Stimulated activated naive CD8-positive, alpha-beta T cell treated with anti-CD3 and anti-CD28 coated beads, Interleukin-15, Interleukin-2, amounts not matched to agents 100 ng/mL and 50 ng/mL, for 24 hours (primary cell): ENCODE results near the gene QSER1.
"Not testable (repeated sequence)": the region's sequence is repeated elsewhere in the genome, so short reads cannot be mapped to it uniquely, and the experiment has no call there.

Source experiments
- H3K27ac Mint-ChIP-seq: one replicate; pipeline ENCODE4 v1.8.0; 2021; ENCODE audit warnings: mild to moderate bottlenecking, mixed read lengths
- H3K27me3 Mint-ChIP-seq: one replicate; pipeline ENCODE4 v1.8.0; 2021; ENCODE audit warnings: mixed read lengths
- H3K36me3 Mint-ChIP-seq: one replicate; pipeline ENCODE4 v1.8.0; 2021; ENCODE audit warnings: low read depth, mixed read lengths
- H3K4me1 Mint-ChIP-seq: one replicate; pipeline ENCODE4 v1.8.0; 2021; ENCODE audit warnings: low read depth, mixed read lengths
- H3K4me3 Mint-ChIP-seq: one replicate; pipeline ENCODE4 v1.8.0; 2021; ENCODE audit warnings: mild to moderate bottlenecking, mixed read lengths
- H3K9me3 Mint-ChIP-seq: one replicate; pipeline ENCODE4 v1.8.0; 2021; ENCODE audit warnings: mixed read lengths

The QSER1 gene

DNA sequence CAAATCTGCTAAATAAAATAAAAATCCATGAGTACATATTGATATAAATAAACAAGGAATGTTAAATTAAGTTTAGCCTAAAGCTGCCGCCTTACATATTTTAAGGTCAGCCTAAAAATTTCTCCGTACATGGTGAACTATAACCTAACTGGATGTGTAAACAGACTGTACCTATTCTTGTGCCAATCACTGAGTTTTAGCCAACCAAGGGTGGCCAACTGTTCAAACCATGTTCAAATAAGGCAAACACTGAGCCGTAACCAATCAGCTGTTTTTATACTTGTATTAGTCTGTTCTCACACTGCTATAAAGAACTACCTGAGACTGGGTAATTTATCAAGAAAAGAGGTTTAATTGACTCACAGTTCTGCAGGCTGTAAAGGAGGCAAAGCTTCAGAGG lies 8.6 kb upstream of the QSER1 start:
- Mint-ChIP-seq H3K27ac (no peak overlapping the region), H3K9me3 (no peaks in the 10 kb centered on the region), H3K36me3 (no peaks in the 10 kb centered on the region), H3K4me1 (no peaks in the 10 kb centered on the region), H3K27me3 (no peaks in the 10 kb centered on the region), H3K4me3 (no peak overlapping the region)

DNA sequence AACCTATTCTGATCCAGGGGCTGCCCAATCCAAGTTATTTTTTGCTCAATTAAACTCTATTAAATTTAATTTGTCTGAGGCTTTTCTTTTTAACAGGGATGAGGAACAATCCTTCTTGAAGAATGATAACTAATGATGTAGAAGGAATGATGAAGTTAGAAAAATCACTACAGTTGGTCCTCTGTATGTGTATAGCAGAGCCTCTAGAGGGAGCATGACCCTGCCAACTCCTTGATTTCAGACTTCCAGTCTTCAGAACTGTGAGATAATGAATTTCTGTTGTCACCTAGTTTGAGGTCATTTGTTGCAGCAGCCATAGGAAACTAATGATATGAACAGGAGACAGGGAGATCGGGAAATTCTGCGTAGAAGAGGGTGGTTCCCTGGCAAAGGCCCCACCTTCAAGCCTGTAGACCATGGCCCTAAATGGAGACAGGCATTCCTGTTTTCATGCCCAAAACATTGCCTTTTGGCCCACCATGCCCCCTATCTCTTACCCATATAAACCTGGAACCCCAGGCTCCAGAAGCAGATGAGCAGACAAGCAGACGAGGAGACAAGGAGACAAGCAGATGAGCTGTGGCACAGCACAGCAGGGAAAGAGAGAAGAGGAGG lies 7.7 kb upstream of the QSER1 start:
- Mint-ChIP-seq H3K4me3 (no peak overlapping the region), H3K27ac (no peak overlapping the region), H3K9me3 (no peaks in the 10 kb centered on the region), H3K27me3 (no peaks in the 10 kb centered on the region), H3K4me1 (no peaks in the 10 kb centered on the region), H3K36me3 (no peaks in the 10 kb centered on the region)

DNA sequence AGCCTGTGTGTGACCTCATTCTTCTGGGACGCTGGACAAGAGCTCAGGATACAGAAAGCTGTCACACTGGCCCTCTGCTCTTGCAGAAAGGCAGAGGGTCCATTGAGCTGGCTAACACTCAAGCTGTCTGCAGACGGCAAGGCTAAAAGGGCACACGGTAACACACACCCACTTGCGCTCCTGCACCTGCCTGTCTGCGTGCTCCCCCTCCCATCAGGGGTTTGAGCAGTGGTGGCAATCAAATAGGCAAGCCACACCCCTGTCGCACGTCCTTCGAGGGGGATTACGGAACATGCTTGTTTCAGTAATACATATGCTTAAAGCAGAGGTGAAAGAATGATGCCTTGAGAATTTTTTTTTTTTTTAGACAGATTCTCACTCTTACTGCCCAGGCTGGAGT lies 7.1 kb upstream of the QSER1 start:
- Mint-ChIP-seq H3K4me1 (no peaks in the 10 kb centered on the region), H3K4me3 (no peak overlapping the region), H3K36me3 (no peaks in the 10 kb centered on the region), H3K9me3 (no peaks in the 10 kb centered on the region), H3K27me3 (no peaks in the 10 kb centered on the region), H3K27ac (no peak overlapping the region)

DNA sequence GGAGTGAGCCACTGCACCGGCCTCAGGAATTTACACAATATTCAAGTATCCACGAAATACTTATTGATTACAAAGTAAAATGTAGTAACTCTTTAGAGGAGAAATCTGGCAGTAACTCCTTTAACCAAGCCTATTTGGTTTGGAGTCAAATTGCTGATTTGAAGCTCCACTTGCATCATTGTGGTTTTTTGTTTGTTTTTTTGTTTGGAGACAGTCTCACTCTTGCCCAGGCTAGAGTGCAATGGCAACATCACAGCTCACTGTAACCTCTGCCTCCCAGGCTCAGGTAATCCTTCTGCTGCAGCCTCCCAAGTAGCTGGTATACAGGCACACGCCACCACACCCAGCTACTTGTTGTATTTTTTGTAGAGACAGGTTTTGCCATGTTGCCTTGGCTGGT lies 6.4 kb upstream of the QSER1 start:
- no peak overlapping the region for H3K27ac Mint-ChIP-seq
- no peaks in the 10 kb centered on the region for H3K9me3 Mint-ChIP-seq

DNA sequence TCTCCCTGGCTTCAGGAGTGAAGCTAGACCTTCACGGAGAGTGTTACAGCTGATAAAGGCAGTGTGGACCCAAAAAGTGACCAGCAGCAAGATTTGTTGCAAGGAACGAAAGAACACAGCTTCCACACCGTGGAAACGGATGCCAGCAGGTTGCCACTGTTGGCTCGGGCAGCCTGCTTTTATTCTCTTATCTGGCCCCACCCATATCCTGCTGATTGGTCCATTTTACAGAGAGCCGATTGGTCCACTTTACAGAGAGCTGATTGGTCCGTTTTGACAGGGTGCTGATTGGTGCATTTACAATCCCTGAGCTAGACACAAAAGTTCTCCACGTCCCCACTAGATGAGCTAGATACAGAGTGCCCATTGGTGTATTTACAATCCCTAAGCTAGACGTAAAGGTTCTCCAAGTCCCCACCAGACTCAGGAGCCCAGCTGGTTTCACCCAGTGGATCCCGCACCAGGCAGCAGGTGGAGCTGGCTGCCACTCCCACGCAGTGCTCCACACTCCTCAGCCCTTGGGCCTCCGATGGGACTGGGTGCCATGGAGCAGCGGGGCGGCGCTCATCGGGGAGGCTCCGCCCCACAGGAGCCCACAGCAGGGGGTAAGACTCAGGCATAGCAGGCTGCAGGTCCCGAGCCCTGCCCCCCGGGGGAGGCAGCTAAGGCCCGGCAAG lies 4.8 kb upstream of the QSER1 start:
- not testable (repeated sequence) for H3K27ac Mint-ChIP-seq, H3K9me3 Mint-ChIP-seq, H3K36me3 Mint-ChIP-seq, H3K4me3 Mint-ChIP-seq, H3K27me3 Mint-ChIP-seq
- peaks cover 12% of the 10 kb centered on the region for H3K4me1 Mint-ChIP-seq

More for the DNA sequence above, 6.4 kb upstream of the QSER1 start:
- no peak overlapping the region for H3K4me3 Mint-ChIP-seq
- H3K4me1 Mint-ChIP-seq, result peaks cover under 1% of the 10 kb centered on the region
- no peaks in the 10 kb centered on the region for H3K36me3 Mint-ChIP-seq
- H3K27me3 Mint-ChIP-seq, result no peaks in the 10 kb centered on the region

DNA sequence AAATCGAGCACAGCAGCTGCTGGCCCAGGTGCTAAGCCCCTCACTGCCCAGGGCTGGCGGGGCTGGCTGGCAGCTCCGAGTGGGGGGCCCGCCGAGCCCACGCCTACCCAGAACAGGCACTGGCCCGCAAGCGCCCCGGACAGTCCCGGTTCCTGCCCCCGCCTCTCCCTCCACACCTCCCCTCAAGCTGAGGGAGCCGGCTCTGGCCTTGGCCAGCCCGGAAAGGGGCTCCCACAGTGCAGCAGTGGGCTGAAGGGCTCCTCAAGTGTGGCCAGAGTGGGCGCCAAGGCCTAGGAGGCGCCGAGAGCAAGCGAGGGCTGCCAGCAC lies 4.3 kb upstream of the QSER1 start:
- not testable (repeated sequence) for H3K4me3 Mint-ChIP-seq, H3K9me3 Mint-ChIP-seq, H3K27ac Mint-ChIP-seq, H3K27me3 Mint-ChIP-seq, H3K36me3 Mint-ChIP-seq
- peaks cover 12% of the 10 kb centered on the region for H3K4me1 Mint-ChIP-seq

DNA sequence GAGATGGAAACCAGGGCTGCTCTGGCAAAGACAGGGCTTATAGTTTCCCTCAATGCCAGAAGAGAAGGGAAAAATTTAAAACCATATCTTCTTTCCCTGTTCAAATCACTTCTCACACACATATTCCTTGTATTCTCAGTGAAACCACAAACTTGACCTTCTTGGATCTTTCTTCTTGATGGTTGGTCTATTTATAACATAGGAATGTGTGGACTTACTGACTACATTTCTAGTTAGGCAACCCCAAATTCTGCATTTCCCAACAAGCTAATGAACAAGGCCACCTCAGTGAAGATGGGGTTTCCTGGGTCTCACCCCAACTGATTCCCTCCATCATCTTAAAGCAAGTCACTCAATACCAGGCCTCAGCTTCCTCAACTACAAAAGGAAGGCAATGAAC lies 3.8 kb upstream of the QSER1 start:
- Mint-ChIP-seq H3K36me3 (no peaks in the 10 kb centered on the region), H3K27me3 (no peaks in the 10 kb centered on the region), H3K27ac (no peak overlapping the region), H3K9me3 (no peaks in the 10 kb centered on the region), H3K4me3 (no peak overlapping the region), H3K4me1 (peaks cover 12% of the 10 kb centered on the region)

DNA sequence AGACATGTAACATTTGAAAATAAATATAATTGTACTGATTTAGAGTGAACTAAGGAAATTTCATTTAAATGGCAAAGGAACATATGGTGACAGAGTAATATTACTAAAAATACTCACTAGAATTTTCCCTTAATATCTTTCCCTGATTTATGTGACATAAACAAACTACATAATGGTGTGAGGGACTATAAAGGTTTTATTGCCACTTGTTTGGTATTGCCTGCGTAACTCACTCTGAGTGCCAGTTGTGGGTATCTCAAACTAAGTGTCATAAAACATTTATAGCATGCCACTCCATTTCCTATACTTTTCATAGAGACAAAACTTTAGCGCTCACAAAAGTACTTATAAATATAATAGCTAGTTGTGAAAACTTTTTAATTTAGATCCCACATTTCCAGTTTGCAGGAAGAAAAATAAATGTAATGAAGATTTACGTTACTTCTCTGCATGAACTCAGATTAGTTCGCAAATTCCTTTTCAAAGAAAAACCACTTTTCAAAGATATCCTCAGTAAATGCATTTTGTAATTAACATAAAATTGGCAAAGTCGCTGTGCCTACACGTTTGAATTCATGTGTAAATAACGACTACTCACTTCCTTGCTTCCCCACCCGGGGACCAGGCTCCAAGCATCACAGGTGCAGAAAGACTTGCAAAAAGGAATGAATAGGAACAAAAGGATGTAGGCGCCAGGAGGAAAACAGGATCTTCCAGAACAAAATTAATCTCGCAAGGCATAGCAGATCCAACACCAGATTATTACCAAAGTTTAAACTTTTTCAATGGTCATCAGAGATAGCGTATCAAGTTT lies 1.6 kb upstream of the QSER1 start:
- Mint-ChIP-seq H3K4me3 (peak overlapping the region; percentile 81), H3K4me1 (peaks cover 33% of the 10 kb centered on the region), H3K36me3 (peaks cover 7% of the 10 kb centered on the region), H3K27ac (peak overlapping the region; percentile 90), H3K27me3 (no peaks in the 10 kb centered on the region), H3K9me3 (no peaks in the 10 kb centered on the region)

DNA sequence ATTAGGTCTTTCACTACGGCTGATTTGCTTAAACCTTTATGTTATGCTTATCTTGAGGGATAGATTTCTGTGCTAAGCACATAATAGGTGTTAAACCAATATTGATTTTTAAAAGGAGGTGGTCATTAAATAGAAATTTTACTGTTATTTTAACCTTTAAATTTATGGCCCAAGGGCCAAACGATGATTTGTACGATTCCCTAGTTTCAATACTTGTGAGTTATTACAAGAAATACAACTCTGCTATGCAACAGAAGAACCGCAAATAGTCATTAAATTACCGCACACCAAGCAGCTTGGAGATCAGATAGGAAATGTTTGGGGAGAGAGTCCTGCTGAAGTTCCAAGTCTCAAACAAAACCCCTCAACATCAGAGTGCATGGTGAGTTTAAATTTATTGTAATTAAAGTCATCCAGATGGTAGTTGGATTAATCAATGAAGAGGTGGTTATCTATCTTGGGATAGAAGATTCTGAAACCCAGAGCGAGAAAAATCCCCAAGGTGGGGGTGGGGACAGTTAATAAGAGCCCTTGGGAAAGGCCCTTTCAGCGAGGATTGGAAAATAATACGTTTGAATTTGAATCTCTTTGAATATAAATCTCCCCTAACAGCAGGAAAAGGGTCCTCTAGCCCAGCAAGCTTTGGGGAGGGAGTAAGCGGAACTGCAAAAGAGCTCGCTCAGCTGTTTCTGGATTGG lies 805 bp upstream of the QSER1 start:
- no peaks in the 10 kb centered on the region for H3K9me3 Mint-ChIP-seq
- no peaks in the 10 kb centered on the region for H3K27me3 Mint-ChIP-seq
- H3K4me3 Mint-ChIP-seq, result peak overlapping the region; percentile 81
- peaks cover 7% of the 10 kb centered on the region for H3K36me3 Mint-ChIP-seq
- peaks cover 34% of the 10 kb centered on the region for H3K4me1 Mint-ChIP-seq
- H3K27ac Mint-ChIP-seq, result peak overlapping the region; percentile 90

DNA sequence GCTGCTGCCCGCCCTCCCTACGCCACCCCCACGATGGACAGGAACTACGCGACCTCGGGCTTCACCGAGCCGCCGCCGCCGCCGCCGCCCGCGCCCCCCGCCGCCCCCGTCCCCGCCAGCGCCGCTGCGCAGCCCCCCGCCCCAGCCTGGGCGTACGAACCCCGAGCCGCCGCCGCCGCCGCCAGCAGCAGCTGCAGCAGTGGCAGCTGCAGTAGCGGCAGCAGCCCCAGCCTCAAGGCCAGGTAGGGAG lies 407 bp downstream of the QSER1 start:
- Mint-ChIP-seq H3K36me3 (peaks cover 7% of the 10 kb centered on the region), H3K27me3 (no peaks in the 10 kb centered on the region), H3K4me1 (peaks cover 43% of the 10 kb centered on the region), H3K27ac (no peak overlapping the region), H3K9me3 (no peaks in the 10 kb centered on the region), H3K4me3 (peak overlapping the region; percentile 87)

DNA sequence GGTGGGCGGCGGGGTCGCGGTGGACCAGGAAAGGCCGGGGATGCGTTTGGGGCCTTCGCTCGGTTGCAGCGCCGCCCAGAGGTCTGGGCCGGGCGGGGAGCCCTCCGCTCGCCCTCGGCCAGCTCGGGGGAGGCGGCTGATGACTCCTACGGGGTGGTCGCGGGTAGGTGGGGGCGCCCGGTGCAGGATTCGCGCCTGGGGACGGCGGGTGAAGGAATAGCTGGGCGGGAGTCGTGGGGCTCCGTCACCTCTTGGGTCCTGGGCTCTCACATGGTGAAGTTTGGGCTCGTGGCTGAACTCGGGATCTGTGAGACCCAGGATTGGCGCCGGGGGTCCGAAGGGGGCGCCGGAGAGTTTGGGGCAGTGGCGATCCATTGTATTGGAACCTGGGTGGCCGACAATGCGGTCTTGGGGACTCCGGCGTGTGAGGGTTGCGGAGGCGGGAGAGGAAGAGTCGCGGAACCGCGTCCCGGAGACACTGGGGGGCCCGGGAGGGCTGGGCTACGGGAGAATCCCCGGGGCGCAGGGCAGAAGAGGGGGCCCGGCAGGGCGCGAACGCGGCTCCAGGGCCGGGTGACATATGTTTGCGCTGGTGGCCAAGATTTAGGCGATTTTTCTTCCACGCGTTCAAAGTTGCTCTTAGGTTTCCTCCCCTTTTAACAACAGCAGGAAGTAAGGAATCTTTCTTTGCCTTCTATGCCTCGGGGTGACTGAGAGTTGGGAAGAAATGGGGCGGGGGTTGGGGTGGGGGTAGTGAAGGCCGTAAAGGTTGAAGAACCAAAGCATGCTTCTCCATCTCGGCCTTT lies 935 bp downstream of the QSER1 start:
- Mint-ChIP-seq H3K27ac (peak overlapping the region; percentile 96), H3K9me3 (no peaks in the 10 kb centered on the region), H3K27me3 (no peaks in the 10 kb centered on the region), H3K4me3 (peak overlapping the region; percentile 87), H3K4me1 (peaks cover 44% of the 10 kb centered on the region), H3K36me3 (peaks cover 7% of the 10 kb centered on the region)

DNA sequence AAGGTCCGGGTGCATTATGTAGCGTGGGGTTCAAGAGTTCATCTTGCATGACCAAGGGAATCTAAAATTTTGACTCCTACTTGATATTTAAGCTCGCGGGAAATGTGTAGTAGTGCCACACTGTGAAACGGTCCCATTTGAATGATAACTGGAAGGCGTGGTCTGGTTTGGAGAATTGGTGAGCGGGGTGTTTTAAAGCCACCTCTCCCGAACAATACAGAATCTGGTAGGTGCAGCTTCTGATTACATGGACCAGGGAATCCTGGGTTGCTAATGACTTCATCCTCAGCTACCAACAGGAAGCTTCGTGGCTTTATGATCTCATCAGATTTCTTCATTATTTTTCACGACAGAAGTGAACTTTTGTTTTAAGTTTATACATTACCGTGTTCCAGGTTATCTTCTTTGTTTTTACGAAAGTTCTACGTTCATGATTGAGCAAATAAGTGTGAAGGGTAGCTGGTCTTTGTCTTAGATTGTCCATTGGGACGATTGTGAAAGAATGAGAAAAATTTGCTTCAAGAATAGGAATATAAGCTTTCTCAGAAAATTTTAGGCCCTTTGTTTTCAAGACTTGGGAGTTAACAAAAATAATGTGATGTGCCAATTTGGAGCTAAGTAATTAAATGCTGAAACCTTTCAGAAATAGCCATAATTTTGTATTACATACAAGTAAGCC lies 1.7 kb downstream of the QSER1 start:
- peaks cover 7% of the 10 kb centered on the region for H3K36me3 Mint-ChIP-seq
- peak overlapping the region; percentile 87 for H3K4me3 Mint-ChIP-seq

DNA sequence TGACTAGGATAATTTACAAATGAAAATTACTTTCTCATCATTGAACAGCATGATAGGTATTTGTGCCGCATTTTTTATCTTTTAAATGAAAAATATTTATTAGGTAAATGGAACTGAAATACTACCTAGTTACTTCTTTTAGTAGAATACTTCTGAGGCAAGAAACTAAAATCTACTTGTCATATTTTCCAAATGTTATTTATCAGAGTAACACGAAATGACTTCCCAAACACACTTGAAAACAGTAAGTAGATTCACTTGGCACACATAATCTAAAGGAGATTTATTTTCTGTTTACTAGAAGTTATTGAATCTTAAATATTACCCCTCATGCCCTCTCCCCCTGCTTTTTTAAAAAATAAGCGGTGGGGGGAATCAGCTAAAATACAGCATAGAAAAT lies 2.3 kb downstream of the QSER1 start:
- Mint-ChIP-seq H3K4me1 (peaks cover 58% of the 10 kb centered on the region), H3K4me3 (peak overlapping the region; percentile 87), H3K27ac (no peak overlapping the region), H3K9me3 (no peaks in the 10 kb centered on the region), H3K27me3 (no peaks in the 10 kb centered on the region), H3K36me3 (peaks cover 14% of the 10 kb centered on the region)

More for the DNA sequence above, 1.7 kb downstream of the QSER1 start:
- Mint-ChIP-seq H3K27ac (peak overlapping the region; percentile 96), H3K9me3 (no peaks in the 10 kb centered on the region), H3K27me3 (no peaks in the 10 kb centered on the region), H3K4me1 (peaks cover 51% of the 10 kb centered on the region)

DNA sequence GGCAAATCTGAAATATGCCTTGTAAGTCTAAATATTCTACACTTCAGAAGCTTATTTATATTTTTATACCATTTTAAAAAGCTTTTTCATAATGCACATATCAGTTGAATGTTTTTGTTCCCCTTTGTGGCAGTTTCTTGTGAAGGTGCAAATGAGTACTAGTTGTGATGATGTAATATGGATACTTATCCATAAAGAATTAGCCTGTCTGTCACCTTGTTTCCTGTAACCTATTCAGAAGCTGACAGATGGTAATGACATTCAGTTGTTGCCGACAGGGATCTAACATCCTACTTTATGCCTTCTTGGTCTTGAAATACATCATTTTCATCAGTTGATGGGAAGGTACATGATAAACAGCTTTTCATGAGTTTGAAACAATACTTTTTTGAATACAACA lies 2.9 kb downstream of the QSER1 start:
- Mint-ChIP-seq H3K4me1 (peaks cover 60% of the 10 kb centered on the region), H3K27me3 (no peaks in the 10 kb centered on the region), H3K9me3 (no peaks in the 10 kb centered on the region), H3K4me3 (peak overlapping the region; percentile 35), H3K27ac (no peak overlapping the region), H3K36me3 (peaks cover 15% of the 10 kb centered on the region)
